C4-2B (cell line): Measurements from ENCODE around the gene MS4A5.

Experiments used
- H3K27ac ChIP-seq: fragments of 450-650 bp; 2 replicates; pipeline ENCODE4 v1.5.1; 2017
- CTCF ChIP-seq: fragments of 450-650 bp; conservative IDR thresholded peaks from 2 replicates; pipeline ENCODE4 v1.5.1; 2017; ENCODE audit warnings: mild to moderate bottlenecking
- ZFX ChIP-seq: fragments of 450-650 bp; IDR thresholded peaks from 2 replicates; pipeline ENCODE4 v1.6.1; 2017

The MS4A5 gene

DNA sequence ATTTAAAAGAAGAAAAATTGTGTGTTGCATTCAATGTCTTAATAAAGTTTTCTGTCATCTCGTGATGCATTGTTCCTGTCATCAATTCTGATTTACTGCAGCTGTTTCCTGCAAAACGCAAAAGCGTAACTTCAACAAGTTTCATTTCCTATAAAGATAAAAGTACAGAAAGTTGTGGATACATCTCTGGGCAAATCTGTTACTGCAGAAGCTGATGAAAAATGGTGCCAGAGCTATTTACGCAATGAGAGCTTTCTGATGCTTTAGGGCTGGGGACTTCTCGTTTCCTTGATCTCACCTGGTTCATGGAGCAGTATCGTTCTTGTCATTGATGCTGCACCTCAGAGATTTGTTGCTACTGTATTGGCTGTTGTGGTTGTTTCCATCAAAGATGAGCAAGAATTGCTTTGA lies 47.7 kb downstream of the MS4A5 start:
- H3K27ac ChIP-seq = no peak overlapping the region
- TF ChIP-seq ZFX (no peak), CTCF (no peak)

DNA sequence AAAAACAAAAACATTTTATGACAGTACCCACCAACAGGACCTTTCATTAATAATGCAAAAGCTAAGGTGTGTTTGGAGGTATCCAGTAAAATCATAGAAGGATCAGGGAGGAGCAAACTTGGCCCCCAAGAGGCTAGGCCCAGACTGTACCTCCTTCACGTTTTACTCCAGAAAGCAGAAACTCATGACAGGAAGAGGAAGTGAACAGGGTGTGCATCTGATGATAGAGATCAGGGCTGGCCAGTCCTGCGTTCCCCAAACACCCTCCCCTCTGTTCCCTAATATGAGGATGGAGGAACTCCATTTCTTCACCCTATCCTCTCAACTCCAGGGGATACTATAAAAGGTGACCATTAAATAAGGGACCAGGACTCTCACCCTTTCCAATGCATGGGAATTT lies 53.0 kb downstream of the MS4A5 start:
- H3K27ac ChIP-seq = no peak overlapping the region
- TF ChIP-seq ZFX (no peak), CTCF (no peak)

- TF ChIP-seq CTCF (peak; percentile 93), ZFX (no peak)
- no peak overlapping the region for H3K27ac ChIP-seq
These were observed 56.6 kb downstream of the MS4A5 start for GRCh38 chr11:60485987-60486386.

GRCh38 chr11:60492488-60493009 lies 63.2 kb downstream of the MS4A5 start, which contains the start of gene MS4A12:
MS4A12 (plus strand) TSS chr11:60492778; CDS start chr11:60497319, 4,541 bp downstream.
- no peak within 1 kb of the TSS for H3K27ac ChIP-seq
- TF ChIP-seq ZFX = no peak

DNA sequence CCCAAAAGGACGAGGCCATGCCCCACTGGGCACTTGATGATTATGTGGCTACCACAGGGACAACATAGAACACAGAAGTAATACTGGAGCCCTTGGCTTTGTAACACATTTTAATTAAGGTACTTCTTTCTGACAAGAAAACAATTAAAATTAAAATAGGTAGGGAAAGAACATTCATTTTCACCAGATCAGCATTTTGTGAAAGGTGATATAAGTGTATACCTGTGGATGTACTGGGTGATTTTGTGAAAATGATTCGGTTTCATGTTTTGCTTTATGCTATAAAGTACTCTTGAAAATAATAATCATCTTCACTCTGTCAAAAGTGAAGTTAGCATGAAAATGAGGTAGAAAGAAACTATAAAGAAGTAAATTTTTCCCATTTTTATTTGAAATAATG lies 64.1 kb downstream of the MS4A5 start:
- TF ChIP-seq CTCF (no peak), ZFX (no peak)
- no peak overlapping the region for H3K27ac ChIP-seq
